Esophagus muscularis mucosa (tissue), 4 donors: Measurements from ENCODE around the gene ELOB. TPM values are rescaled to one million over a fixed set of nuclear protein-coding genes. Genes with fewer than 3 reads are reported as not detected.

ENCODE experiments used
- DNase-seq: peaks from one replicate; pipeline ENCODE4 v3.0.0-alpha.2; 2017; ENCODE audit errors: extremely low spot score
- H3K27ac ChIP-seq, 4 donors: fragments of 200-600 bp; sonication (generic); replicated peaks in 1 of 4; 1 replicate in 3 of 4; 2 replicates in 1 of 4; pipeline ENCODE4 v1.5.1; 2016 to 2019; ENCODE audit warnings: mild to moderate bottlenecking in 1 of 4
- H3K27me3 ChIP-seq, 4 donors: fragments of 200-600 bp; sonication (generic); one replicate each; pipeline versions ENCODE4 v1.5.1 to v1.6.0; 2016 to 2019
- H3K36me3 ChIP-seq, 4 donors: fragments of 200-600 bp; sonication (generic); one replicate each; pipeline ENCODE4 v1.5.1; 2016 to 2019
- H3K4me1 ChIP-seq, 4 donors: fragments of 200-600 bp; sonication (generic); one replicate each; pipeline ENCODE4 v1.5.1; 2016 to 2019
- H3K4me3 ChIP-seq, 4 donors: fragments of 200-600 bp; sonication (generic); 1 replicate in 2 of 4; 2 replicates in 2 of 4; pipeline ENCODE4 v1.5.1; 2016 to 2019; ENCODE audit warnings: mild to moderate bottlenecking in 4 of 4, moderate library complexity in 1 of 4
- H3K9me3 ChIP-seq, 4 donors: fragments of 200-600 bp; sonication (generic); 1 replicate in 3 of 4; 2 replicates in 1 of 4; pipeline ENCODE4 v1.5.1; 2016 to 2019
- CTCF ChIP-seq, 3 experiments: fragments of 200-600 bp in 2 of 3; fragments of 450-650 bp in 1 of 3; sonication (generic) in 2 of 3; IDR thresholded peaks; one replicate each; pipeline ENCODE4 v1.5.1; 2017 to 2019; ENCODE audit warnings: antibody characterized with exemption in 3 of 3, mild to moderate bottlenecking in 2 of 3, moderate library complexity in 1 of 3
- EP300 ChIP-seq: sonication (generic); formaldehyde crosslinking; IDR thresholded peaks from one replicate; pipeline ENCODE4 v1.6.1; 2017; ENCODE audit warnings: antibody characterized with exemption
- POLR2A ChIP-seq: fragments of 450-650 bp; IDR thresholded peaks from one replicate; pipeline ENCODE4 v1.6.1; 2017; ENCODE audit warnings: antibody characterized with exemption, moderate library complexity, mild to moderate bottlenecking, low read depth
- POLR2AphosphoS5 ChIP-seq, 2 donors: sonication (generic); formaldehyde crosslinking; IDR thresholded peaks; one replicate each; pipeline ENCODE4 v1.6.1; 2017; ENCODE audit warnings: antibody characterized with exemption in 2 of 2
- WGBS: methylation state at CpG from one replicate; pipeline ENCODE4 v1.1.5; 2018; 5-methylcytosine and 5-hydroxymethylcytosine counted together
- intact Hi-C: fragments of 100-400 bp; cut with DNase I; formaldehyde crosslinking; loops from one replicate; pipeline ENCODE4 v1.15.1; 2023
- total RNA-seq, 4 donors: library from RNA; depleted of rRNA; stranded (reverse); fragments of >200 nt; gene quantifications; one replicate each; pipeline versions ENCODE4 v1.1.0 to v1.2.1, GENCODE V29; 2016

ELOB gene
- total RNA-seq, 4 donors from 2014 or later: 199 to 229 (median 213) TPM

DNA sequence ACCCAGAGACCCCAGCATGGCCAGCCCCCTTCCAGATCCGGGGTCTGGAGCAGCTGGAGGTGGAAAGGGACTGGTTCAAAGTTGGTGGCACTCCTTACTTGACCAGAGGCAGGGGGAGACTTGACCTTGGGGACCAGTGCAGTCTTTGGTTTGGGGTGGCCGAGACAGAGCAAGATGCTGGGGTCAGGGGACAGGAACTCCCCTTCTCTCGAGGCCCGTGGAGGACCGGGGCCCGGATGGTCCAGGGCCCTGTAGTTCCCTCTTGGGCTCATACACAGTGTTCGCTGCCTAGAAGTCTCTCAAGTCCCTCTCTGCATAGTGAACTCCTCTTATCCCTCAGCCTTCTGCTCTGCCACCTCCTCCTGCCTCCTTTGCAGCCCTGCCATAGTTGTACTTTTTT is 10.9 kb upstream of the ELOB start:
- Histone ChIP-seq H3K36me3 (no peaks in the 10 kb centered on the region), H3K27me3 (peaks cover 0 to 89% (median 31%) of the 10 kb centered on the region in 4 donors), H3K4me3 (no peak overlapping the region), H3K27ac (no peak overlapping the region), H3K9me3 (no peaks in the 10 kb centered on the region), H3K4me1 (peaks cover 6 to 14% (median 12%) of the 10 kb centered on the region in 4 donors)
- DNase-seq: no peak
- WGBS: 43% methylated on average over 7 of the region's 7 CpGs
- intact Hi-C loops: no loop called here
- no peak for TF ChIP-seq CTCF (IDR thresholded peaks at IDR 0.05)
- no peak for TF ChIP-seq POLR2A

DNA sequence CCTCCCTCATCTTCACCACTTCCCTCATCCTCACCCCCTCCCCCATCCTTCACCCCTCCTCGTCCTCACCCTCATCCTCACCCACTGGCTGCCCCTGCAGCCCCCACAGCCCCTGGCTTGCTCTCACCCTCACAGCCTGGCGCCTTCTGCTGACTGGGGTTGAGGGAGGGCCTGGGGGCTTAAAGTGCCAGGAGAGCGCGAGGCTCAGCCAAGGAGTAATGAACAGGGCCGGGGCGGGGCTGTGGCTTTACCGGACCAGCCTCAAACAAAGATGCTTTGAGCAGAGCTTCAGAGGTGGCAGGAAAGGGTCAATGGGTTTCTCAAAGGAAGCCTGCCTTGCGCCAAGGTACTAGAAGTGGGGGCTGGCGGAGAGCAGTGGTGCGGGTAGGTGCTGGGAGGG is 10.3 kb upstream of the ELOB start, which contains the start of gene PRSS33:
TSS of gene PRSS33 (minus strand) at position 155 of the 400 bp plus-strand sequence. CDS start 1,013 bp downstream, outside the sequence.
- no peak within 1 kb of the TSS for H3K27ac ChIP-seq
- DNase-seq: no peak
- H3K4me3 ChIP-seq: no peak within 1 kb of the TSS
- peaks cover 6 to 14% (median 12%) of the 10 kb centered on the region in 4 donors for H3K4me1 ChIP-seq
- H3K36me3 ChIP-seq: no peaks in the 10 kb centered on the region
- WGBS: 43% methylated on average over 10 of the region's 10 CpGs
- H3K9me3 ChIP-seq: no peaks in the 10 kb centered on the region
- intact Hi-C loops: no loop called here
- peaks cover 0 to 84% (median 31%) of the 10 kb centered on the region in 4 donors for H3K27me3 ChIP-seq
- no peak for TF ChIP-seq CTCF (IDR thresholded peaks at IDR 0.05)
- no peak for TF ChIP-seq POLR2AphosphoS5 (IDR thresholded peaks at IDR 0.05)
- TF ChIP-seq EP300: no peak
- TF ChIP-seq POLR2A: no peak

DNA sequence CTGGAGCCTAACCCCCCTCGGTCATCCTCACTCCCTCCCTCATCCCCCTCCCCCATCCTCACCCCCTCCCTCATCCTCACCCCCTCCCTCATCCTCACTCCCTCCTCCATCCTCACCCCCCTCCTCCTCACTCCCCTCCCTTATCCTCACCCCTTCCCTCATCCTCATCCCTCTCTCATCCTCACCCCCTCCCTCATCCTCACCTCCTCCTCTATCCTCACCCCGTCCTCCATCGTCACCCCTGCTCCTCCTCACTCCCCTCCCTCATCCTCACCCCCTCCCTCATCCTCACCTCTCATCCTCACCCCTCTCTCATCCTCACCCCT is 9.7 kb upstream of the ELOB start:
- H3K4me3 ChIP-seq: no peak overlapping the region
- 42% methylated on average over 3 of the region's 3 CpGs for WGBS
- no peaks in the 10 kb centered on the region for H3K36me3 ChIP-seq
- intact Hi-C loops: no loop called here
- H3K4me1 ChIP-seq: peaks cover 6 to 14% (median 12%) of the 10 kb centered on the region in 4 donors
- H3K9me3 ChIP-seq: no peaks in the 10 kb centered on the region
- peaks cover 0 to 78% (median 31%) of the 10 kb centered on the region in 4 donors for H3K27me3 ChIP-seq
- H3K27ac ChIP-seq: no peak overlapping the region
- TF ChIP-seq POLR2AphosphoS5 (IDR thresholded peaks at IDR 0.05): no peak
- TF ChIP-seq EP300: no peak
- TF ChIP-seq CTCF (IDR thresholded peaks at IDR 0.05): no peak
- no peak for TF ChIP-seq POLR2A
- no peak for DNase-seq

DNA sequence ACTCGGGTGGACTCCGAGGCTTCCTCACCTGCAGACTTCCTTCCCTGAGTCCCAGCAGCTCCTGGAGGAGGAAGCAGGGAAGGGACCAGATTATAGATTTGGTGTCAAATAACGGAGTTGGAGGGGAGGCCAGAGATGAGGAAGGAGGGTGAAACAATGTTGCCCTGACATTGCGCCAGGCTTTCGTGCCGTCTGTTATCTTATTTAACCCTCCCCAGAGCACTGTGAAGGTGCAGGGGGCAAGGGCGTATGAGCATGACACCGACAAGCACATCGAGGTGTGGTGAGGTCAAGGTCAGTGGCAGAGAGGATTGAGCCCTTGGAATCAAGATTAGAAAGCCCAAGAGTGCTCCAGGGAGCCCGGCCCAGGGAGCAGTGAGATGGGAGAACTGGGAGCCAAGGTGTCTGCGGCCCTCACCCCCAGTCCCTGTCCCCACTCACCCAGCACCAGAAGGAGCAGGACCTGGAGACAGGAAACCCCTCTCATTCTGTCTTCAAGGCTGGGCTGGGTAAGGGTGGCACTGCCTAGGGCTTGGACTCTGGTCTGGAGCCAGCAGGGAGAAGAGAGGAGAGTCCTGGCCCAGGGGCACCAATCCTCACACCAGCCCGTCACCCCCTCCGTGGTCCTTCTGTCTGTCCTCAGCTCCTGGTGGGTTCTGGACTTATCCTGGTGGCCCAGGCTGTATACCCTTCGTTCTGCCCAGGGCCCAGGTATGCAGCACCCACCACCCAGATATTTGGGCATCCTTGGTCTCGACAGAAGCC is 9.2 kb upstream of the ELOB start:
- no peak overlapping the region for H3K27ac ChIP-seq
- no peak overlapping the region for H3K4me3 ChIP-seq
- peaks cover 6 to 14% (median 12%) of the 10 kb centered on the region in 4 donors for H3K4me1 ChIP-seq
- 67% methylated on average over 15 of the region's 15 CpGs for WGBS
- no peak for DNase-seq
- H3K9me3 ChIP-seq: no peaks in the 10 kb centered on the region
- TF ChIP-seq CTCF (IDR thresholded peaks at IDR 0.05): no peak
- no peak for TF ChIP-seq POLR2AphosphoS5 (IDR thresholded peaks at IDR 0.05)
- TF ChIP-seq EP300: no peak
- TF ChIP-seq POLR2A: no peak
- H3K27me3 ChIP-seq: peaks cover 0 to 73% (median 31%) of the 10 kb centered on the region in 4 donors
- intact Hi-C loops: no loop called here
- H3K36me3 ChIP-seq: no peaks in the 10 kb centered on the region
